GM18519 (cell line): ENCODE results near the gene HLF.

Source experiments
- ATAC-seq: cut with Tn5 transposase; IDR thresholded peaks from one replicate; pipeline ENCODE4 v1.9.1; 2021; ENCODE audit warnings: mild to moderate bottlenecking, moderate library complexity; ENCODE audit not compliant: unreplicated experiment, low FRiP score

Gene HLF

DNA sequence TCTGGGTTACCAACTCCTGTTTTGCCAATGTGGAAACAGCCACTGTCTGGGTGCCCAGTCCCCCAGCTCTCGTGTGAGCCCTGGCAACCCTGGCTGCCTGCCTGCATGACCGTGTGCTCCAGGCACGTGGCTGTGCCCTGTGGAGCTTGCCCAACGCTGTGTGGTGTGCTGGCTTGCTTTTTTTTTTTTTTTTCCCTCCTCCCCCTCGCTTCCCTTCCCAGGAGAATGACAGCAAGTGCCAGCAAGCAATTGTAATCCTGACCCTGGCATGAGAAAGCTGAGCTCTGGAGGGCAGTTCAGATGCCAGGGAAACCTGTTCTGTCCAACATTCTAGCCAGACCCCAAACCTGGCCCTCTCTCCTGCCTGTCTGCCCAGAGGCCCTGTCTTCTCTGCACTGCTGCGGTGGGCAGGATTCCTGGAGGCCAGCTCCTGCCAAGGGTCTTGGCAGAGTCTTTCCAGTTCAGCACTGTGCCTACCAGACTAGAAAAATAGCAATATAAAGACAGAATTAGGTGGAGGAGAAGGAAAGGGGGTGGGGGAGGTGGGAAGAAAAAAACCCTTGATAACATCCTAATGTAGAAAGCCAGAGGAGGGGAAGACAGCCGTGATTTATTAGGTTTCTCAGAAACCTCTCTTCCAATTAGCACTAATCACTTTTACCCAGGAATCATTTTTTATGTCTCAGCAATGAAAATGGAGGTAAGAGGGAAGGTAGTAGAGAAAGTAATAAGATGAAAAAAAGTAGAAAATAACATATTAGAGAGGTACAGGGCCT is 9.0 kb downstream of the HLF start:
- no peak for ATAC-seq

GRCh38 chr17:55274355-55275255 is 9.8 kb downstream of the HLF start:
- ATAC-seq: no peak

- ATAC-seq: no peak
Measured at GRCh38 chr17:55275894-55276804, 11.4 kb downstream of the HLF start.

GRCh38 chr17:55278173-55278961 is 13.6 kb downstream of the HLF start:
- ATAC-seq: no peak

DNA sequence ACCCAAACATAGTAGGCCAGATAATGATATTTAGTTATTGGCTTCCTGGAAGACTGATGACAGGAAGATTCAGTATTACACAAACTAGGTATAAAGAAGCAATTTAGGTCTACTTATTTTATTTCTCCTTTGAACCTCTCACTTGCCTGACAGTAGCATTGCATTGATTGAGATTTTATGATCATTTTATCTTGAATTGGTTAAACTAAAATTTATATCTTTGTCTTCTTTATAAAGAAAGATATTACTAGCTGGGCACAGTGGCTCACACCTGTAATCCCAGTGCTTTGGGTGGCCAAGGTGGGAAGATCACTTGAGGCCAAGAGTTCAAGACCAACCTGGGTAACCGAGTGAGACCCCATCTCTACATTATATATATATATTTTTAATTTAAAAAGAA is 14.4 kb downstream of the HLF start:
- ATAC-seq: no peak

DNA sequence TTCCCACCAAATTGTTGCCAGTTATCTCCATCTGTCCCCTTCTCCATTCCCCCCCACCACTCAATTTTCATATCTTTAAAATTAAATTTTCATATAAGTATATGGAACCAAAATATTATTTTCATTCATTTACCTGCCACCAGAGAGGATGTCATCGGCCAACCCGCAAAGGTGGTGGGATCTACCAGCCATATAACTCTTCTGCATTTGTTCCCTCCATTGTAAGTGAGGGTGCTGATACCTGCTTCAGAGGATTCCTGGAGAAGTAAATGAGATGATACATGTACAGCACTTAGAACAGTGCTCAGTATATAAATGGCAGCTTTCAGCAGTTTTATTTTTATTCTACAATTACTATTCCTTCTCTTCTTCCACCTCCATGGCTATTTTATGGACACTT is 15.0 kb downstream of the HLF start:
- no peak for ATAC-seq

GRCh38 chr17:55280212-55280611 is 15.5 kb downstream of the HLF start:
- no peak for ATAC-seq

DNA sequence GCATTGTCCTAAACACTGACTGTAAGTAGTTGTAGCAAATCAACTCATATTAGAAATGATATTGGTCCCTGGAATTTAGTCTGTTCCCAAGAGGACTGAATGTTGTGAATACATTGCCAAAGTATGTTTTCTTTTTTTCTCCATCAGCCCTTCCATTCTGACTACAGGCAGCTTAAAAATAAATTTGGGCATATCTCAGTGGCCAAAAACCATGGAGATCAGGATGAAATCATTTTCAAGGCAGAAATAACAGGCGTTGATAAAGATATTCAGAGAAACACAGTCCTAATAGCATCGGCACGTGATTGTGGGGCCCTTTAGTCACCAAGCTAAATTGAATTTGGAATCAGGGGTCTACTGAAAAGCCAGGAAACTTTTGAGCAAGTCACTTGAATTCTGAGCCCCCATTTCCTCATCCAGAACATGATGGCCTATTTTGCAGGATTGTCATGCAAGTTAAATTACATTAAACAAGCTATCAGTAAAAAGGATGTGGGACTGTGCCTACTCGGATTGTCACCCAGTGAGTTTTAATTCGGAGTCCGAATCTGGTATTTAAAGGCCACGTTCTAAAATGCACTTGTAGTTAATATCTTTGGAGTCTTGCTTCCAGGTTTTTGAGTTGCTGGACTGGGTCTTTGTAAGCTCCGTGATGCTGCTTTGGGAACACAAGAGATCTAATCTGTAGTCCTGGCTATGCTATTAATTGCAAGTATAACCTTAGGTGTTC is 17.1 kb downstream of the HLF start:
- ATAC-seq: no peak

DNA sequence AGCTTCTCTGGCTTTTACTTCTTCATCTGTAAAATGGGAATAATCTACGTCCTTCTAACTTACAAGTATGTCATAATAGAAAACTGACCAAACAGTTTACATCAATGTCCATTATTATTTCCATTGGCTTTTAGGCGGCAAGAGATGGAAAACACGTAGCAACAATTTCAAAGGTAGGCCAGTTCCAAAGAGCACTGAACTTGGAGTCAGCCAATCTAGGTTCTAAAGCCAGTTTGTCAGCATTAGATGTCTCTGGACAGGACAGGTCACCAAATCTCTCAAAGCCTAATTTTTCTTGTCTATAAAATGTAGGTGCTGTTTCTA is 17.6 kb downstream of the HLF start:
- no peak for ATAC-seq

DNA sequence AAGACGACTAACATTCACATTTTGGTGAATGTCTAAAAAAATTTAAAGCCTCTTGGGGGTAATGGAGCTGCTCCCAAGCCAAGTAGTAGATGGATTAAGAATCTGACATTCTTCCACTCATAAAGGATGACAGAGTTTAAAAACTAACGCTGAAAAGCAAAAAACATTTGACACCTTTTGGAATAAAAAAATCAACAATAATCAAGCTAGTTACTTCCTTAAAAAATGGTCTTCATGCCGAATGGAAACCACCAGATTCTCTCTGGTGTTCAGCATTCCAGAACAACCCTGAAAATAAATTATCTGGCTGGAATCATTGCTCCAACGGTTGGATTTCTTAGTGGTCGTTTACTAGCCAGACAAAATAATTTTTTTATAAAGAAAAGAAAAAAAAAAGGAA is 18.0 kb downstream of the HLF start:
- ATAC-seq: no peak

- no peak for ATAC-seq
Measured at GRCh38 chr17:55283256-55283965, 18.7 kb downstream of the HLF start.

GRCh38 chr17:55284001-55284884 is 19.5 kb downstream of the HLF start:
- no peak for ATAC-seq

DNA sequence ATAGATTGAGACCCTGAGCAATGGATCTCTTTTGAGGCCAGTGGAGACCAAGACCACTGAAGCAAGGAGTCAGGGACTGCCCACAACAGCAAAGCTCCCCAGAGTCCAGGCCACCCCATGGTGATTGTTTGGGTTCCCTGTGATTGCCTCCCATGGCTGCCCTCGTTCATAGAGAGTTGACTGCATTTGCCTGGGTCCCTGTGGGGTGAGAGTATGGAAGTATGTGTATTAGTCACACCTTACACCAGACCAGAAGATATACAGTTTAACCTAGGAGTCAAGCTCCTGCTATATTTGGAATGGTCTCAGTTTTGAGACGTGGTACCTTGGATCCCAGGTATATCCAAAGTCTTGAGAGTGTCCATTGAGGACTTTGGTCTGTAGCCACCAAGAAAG is 20.2 kb downstream of the HLF start:
- ATAC-seq: no peak

GRCh38 chr17:55285340-55286301 is 20.9 kb downstream of the HLF start:
- ATAC-seq: no peak

DNA sequence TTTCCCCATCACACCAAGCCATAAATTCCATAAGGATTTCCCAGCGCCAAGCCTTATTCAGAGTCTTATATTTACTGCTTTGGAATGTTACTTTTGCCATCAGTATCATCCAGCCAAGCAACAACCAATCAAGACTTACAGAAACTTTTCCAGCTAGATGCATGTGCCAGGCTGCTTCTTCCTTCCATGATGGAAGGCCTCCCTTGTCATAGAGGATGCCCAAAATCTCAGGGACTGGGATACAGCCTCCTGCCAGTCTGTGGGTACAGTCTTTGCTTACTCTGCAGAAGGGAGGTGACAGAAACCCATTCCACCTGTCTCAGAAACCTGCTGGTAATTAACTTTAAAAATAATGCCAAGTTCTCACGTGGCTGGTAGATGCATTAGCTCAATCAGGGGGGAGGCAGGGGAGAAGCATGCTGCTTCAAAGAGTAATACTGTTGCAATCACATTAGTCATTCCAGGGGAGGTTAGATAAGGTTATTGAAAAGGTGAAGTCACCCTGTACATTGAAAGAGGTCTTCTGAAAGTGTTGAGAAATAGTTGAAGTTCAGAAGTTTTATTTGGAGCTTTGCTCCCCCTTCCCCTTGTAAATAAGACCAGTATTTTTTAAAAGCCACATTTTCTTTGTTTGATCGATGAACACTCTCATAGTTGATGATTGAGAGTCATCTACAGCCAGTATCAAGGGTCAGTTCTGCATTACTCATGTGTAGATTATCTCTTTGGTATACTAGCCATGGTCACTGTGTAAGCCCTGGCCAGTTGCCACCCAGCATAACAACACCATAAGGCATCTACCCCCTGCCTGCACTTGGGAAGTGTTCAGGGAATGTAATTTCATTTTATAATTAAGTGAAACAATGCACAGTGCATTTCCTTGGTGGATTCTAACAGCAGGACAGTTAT is 22.2 kb downstream of the HLF start:
- ATAC-seq: no peak
